GM13977 (cell line): Measurements from ENCODE around the gene NNMT.

ENCODE experiments used
- DNase-seq: peaks from one replicate; pipeline ENCODE4 v3.0.0; 2012; ENCODE audit warnings: low spot score
- CTCF ChIP-seq: IDR thresholded peaks from 2 replicates; pipeline ENCODE4 v1.5.1; 2012; ENCODE audit warnings: mild to moderate bottlenecking, control low read depth; ENCODE audit not compliant: insufficient read depth; ENCODE audit errors: extremely low read depth, missing control alignments
- in situ Hi-C: fragments of 300-500 bp; cut with MboI; formaldehyde crosslinking; loops from one replicate; pipeline ENCODE4 v1.12.0; 2022; ENCODE audit warnings: low sequenced_read_pairs, low pct_unique_long_range_greater_than_20kb, mixed read lengths, inconsistent platforms; ENCODE audit not compliant: unreplicated experiment

The NNMT gene

GRCh38 chr11:114344494-114344893 lies 48.3 kb downstream of the NNMT start:
- in situ Hi-C loops: loop anchor here (25.0 kb wide), 1 partner anchor 243 kb away; the partner anchor contains the start of gene NXPE4
- DNase-seq: no peak
- TF ChIP-seq CTCF: no peak

GRCh38 chr11:114345575-114346222 lies 49.5 kb downstream of the NNMT start:
- in situ Hi-C loops: loop anchor here (25.0 kb wide), 1 partner anchor 242 kb away; the partner anchor contains the start of gene NXPE4
- no peak for DNase-seq
- TF ChIP-seq CTCF: no peak

DNA sequence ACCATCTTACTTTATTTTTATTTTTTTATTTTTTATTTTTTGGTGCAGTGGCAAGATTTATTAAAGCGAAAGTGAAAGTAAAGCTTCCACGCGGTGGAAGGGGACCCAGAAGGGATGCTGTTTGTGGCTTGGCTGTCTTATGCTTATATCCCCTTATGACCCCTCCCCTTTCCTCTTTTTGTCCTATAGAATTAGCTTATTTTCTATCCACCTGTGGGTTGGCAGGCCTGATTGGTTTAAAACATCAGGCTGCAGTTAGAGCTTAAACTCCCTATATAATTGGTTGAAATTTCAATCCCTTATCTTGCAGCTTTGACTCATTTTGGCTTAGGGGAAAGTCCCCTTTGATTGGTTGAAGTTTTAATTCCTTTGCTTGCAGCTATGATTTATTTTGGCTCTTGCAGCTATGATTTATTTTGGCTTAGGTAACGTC lies 50.5 kb downstream of the NNMT start:
- no peak for DNase-seq
- no peak for TF ChIP-seq CTCF
- in situ Hi-C loops: loop anchor here (25.0 kb wide), 1 partner anchor 241 kb away; the partner anchor contains the start of gene NXPE4

DNA sequence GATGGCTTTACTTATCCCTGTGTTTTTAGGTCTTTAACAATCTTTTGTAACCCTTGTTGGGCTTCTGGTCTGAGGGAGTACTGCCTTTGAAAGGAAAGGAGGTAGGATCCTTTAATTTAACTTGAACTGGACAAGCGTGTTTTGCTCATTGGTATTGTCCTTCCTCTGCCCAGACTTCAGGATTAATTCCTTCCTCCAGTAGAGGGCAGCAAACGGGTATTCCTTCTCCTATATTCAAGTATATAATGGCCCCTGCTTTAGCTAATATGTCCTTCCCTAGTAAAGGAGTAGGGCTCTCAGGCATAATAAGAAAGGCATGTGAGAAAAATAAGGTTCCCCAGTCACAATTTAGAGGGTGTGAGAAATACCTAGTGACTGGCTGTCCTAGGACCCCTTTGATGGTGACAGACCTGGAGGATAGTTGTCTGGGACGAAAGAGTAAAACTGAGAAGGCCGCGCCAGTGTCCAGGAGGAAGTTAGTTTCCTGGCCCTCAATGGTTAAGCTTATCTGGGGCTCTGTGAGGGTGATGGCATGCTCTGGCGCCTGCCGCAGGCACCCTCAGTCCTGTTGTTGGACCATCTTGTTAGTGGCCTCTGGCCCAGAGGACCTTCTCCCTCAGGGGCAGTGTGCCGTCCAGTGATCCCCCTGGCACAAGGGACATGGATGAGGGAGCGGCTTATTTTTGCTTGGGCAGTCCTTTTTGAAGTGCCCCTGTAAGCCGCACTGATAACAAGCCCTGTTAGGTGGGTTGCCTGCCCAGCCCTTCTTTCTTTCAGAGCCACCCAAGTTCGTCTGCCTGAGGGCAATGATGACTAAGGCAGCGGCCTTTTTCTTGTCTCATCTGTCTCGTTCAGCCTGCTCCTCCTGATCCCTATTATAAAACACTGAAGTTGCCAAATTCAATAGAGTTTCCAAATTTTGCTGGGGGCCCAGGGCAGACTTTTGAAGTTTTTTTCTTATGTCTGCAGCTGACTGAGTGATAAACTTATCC lies 52.3 kb downstream of the NNMT start:
- in situ Hi-C loops: loop anchor here (25.0 kb wide), 1 partner anchor 239 kb away; the partner anchor contains the start of gene NXPE4
- peak; percentile 54 for TF ChIP-seq CTCF
- DNase-seq: peak; percentile 12

DNA sequence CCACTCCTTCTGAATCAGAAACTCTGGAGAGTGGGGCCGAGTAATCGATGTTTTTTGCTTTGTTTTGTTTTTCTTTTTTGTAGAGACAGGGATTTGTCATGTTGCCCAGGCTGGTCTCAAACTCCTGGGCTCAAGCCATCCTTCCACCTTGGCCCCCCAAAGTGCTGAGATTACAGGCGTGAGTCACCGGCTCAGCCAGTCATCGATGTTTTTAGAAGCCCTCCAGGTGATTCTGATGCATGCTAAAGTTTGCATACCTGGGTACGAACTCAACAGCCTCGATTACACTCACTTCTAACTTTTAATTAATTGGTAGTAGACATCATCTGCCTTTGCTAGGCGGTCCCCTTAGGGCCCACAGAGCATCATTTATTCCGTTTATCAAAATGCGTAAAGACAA lies 53.8 kb downstream of the NNMT start:
- in situ Hi-C loops: no loop called here
- no peak for DNase-seq
- TF ChIP-seq CTCF: no peak

DNA sequence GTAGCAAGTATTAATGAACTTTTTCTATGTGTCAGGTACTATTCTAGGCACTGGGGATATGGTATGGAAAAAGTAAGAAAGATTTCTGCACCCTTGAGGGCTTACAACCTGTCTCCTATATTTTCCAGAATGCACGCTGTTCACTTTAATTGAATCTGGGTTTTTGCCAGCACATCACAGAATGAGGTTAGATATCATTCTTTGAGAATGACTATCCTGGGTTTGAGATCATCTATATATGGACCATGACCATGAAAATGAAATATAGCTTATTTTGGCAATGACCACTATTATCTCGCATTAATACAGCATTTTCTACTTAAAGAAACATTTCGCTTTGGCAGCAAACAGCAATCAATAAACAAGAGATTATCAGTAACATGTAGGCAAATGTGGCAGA lies 57.2 kb downstream of the NNMT start:
- no peak for TF ChIP-seq CTCF
- DNase-seq: no peak
- in situ Hi-C loops: no loop called here
